SK-N-SH treated with all-trans-retinoic acid at 6 μM for 48 hours (cell line): ENCODE measurements around the gene TMC5.

Experiments used
- ATAC-seq: fragments of 200-7000 bp; cut with Tn5 transposase; 3 replicates; pipeline ENCODE4 v1.9.1; 2020; ENCODE audit warnings: mild to moderate bottlenecking, moderate library complexity
- ARNTL ChIP-seq: fragments of 450-650 bp; formaldehyde crosslinking; IDR thresholded peaks from 2 replicates; pipeline ENCODE4 v1.5.0; 2020; ENCODE audit warnings: low read depth, mild to moderate bottlenecking, moderate library complexity, borderline replicate concordance
- BACH2 ChIP-seq: fragments of 250-450 bp; sonication (Bioruptor Pico); IDR thresholded peaks from 2 replicates; pipeline ENCODE4 v1.9.0; 2021; ENCODE audit warnings: mild to moderate bottlenecking, borderline replicate concordance
- CREB5 ChIP-seq: fragments of 250-450 bp; sonication (Bioruptor Pico); IDR thresholded peaks from 2 replicates; pipeline ENCODE4 v1.5.1; 2020; ENCODE audit warnings: low read depth, mild to moderate bottlenecking, moderate library complexity
- CSDC2 ChIP-seq: fragments of 250-450 bp; sonication (Bioruptor Pico); IDR thresholded peaks from 2 replicates; pipeline ENCODE4 v1.5.0; 2020; ENCODE audit warnings: mild to moderate bottlenecking, moderate library complexity
- CSRNP3 ChIP-seq: fragments of 250-450 bp; sonication (Bioruptor Pico); IDR thresholded peaks from 2 replicates; pipeline ENCODE4 v1.5.1; 2021; ENCODE audit warnings: mild to moderate bottlenecking, moderate library complexity
- ESRRG ChIP-seq: fragments of 250-450 bp; sonication (Bioruptor Pico); IDR thresholded peaks from 2 replicates; pipeline ENCODE4 v1.6.1; 2021; ENCODE audit warnings: mild to moderate bottlenecking
- GLIS3 ChIP-seq: fragments of 250-450 bp; sonication (Bioruptor Pico); IDR thresholded peaks from 2 replicates; pipeline ENCODE4 v1.5.0; 2020; ENCODE audit warnings: mild to moderate bottlenecking, moderate library complexity
- ISL1 ChIP-seq: fragments of 250-450 bp; sonication (Bioruptor Pico); IDR thresholded peaks from 2 replicates; pipeline ENCODE4 v2.1.2; 2022; ENCODE audit warnings: mild to moderate bottlenecking, moderate library complexity
- OSR1 ChIP-seq: fragments of 250-450 bp; sonication (Bioruptor Pico); IDR thresholded peaks from 2 replicates; pipeline ENCODE4 v1.8.0; 2022; ENCODE audit warnings: moderate library complexity, mild to moderate bottlenecking, inconsistent platforms
- PATZ1 ChIP-seq: fragments of 250-450 bp; sonication (Bioruptor Pico); IDR thresholded peaks from 2 replicates; pipeline ENCODE4 v1.8.0; 2020; ENCODE audit warnings: mild to moderate bottlenecking, moderate library complexity, borderline replicate concordance
- RARB ChIP-seq: fragments of 250-450 bp; sonication (Bioruptor Pico); IDR thresholded peaks from 2 replicates; pipeline ENCODE4 v1.8.0; 2021; ENCODE audit warnings: mild to moderate bottlenecking, moderate library complexity
- TCF4 ChIP-seq: fragments of 250-450 bp; sonication (Bioruptor Pico); IDR thresholded peaks from 2 replicates; pipeline ENCODE4 v1.8.0; 2021; ENCODE audit warnings: mild to moderate bottlenecking, moderate library complexity, borderline replicate concordance
- TOX ChIP-seq: fragments of 250-450 bp; sonication (Bioruptor Pico); IDR thresholded peaks from 2 replicates; pipeline ENCODE4 v1.8.0; 2021; ENCODE audit warnings: mild to moderate bottlenecking, moderate library complexity, borderline replicate concordance
- TSHZ2 ChIP-seq: fragments of 250-450 bp; sonication (Bioruptor Pico); IDR thresholded peaks from 2 replicates; pipeline ENCODE4 v1.5.0; 2020; ENCODE audit warnings: mild to moderate bottlenecking, moderate library complexity
- ZC3H10 ChIP-seq: fragments of 250-450 bp; sonication (Bioruptor Pico); IDR thresholded peaks from 2 replicates; pipeline ENCODE4 v1.5.1; 2021; ENCODE audit warnings: mild to moderate bottlenecking, moderate library complexity
- ZFP3 ChIP-seq: fragments of 250-450 bp; sonication (Bioruptor Pico); IDR thresholded peaks from 2 replicates; pipeline ENCODE4 v1.5.0; 2020; ENCODE audit warnings: mild to moderate bottlenecking, moderate library complexity
- ZNF565 ChIP-seq: fragments of 450-650 bp; formaldehyde crosslinking; conservative IDR thresholded peaks from 2 replicates; pipeline ENCODE4 v1.5.0; 2020; ENCODE audit warnings: low read depth, mild to moderate bottlenecking, moderate library complexity
- ZNF8 ChIP-seq: fragments of 450-650 bp; formaldehyde crosslinking; IDR thresholded peaks from 2 replicates; pipeline ENCODE4 v1.5.0; 2020; ENCODE audit warnings: mild to moderate bottlenecking, moderate library complexity

Gene TMC5

GRCh38 chr16:19502395-19503131, 84.9 kb downstream of the TMC5 start:
- ATAC-seq: peak; percentile 94
- TF ChIP-seq ARNTL (CRISPR knock-in tag) (no peak), TOX (CRISPR knock-in tag) (no peak), CSDC2 (CRISPR knock-in tag) (no peak), OSR1 (no peak), ZFP3 (CRISPR knock-in tag) (no peak), ZNF8 (CRISPR knock-in tag) (no peak), ESRRG (CRISPR knock-in tag) (no peak)

GRCh38 chr16:19503461-19504075, 85.9 kb downstream of the TMC5 start:
- TF ChIP-seq CSRNP3 (no peak), RARB (no peak), BACH2 (CRISPR knock-in tag) (no peak), TSHZ2 (CRISPR knock-in tag) (no peak)
- TF ChIP-seq, all 23 proteins: peak for 0
- no peak for ATAC-seq

- TF ChIP-seq CREB5 (0 out of 2 replicates have a peak, but pooled peaks have one; percentile 31), TCF4 (CRISPR knock-in tag) (peak; percentile 64; the same call in 1 of the 2 replicates), TSHZ2 (CRISPR knock-in tag) (0 out of 2 replicates have a peak, but pooled peaks have one; percentile 26), ISL1 (CRISPR knock-in tag) (peak; percentile 40), ZNF565 (CRISPR knock-in tag) (no peak), CSRNP3 (no peak)
- ATAC-seq: peak; percentile 33; the same call in 1 of the 3 replicates
Observed at GRCh38 chr16:19505600-19506303, 88.1 kb downstream of the TMC5 start.

GRCh38 chr16:19506965-19507364, 89.3 kb downstream of the TMC5 start:
- no peak for ATAC-seq
- no peak for TF ChIP-seq ZC3H10 (CRISPR knock-in tag)
- TF ChIP-seq PATZ1 (CRISPR knock-in tag): no peak
- no peak for TF ChIP-seq CSRNP3
- no peak for TF ChIP-seq ISL1 (CRISPR knock-in tag)
- no peak for TF ChIP-seq GLIS3 (CRISPR knock-in tag)
